Stimulated activated CD4-positive, alpha-beta T cell treated with anti-CD3 and anti-CD28 coated beads, Interleukin-2, amount 100 ng/mL, for 4 hours (primary cell): ENCODE measurements around the gene TMEM273.

ENCODE experiments used
- DNase-seq: peaks from one replicate; pipeline ENCODE4 v3.0.0-alpha.2; 2020; ENCODE audit warnings: low read depth

TMEM273 gene

GRCh38 chr10:49187950-49188761, at the start of gene TMEM273:
TSS of gene TMEM273 (minus strand) at chr10:49188391. CDS start at chr10:49188336, 55 bp downstream.
- no peak for DNase-seq

GRCh38 chr10:49237985-49238384, 49.8 kb upstream of the TMEM273 start:
- DNase-seq = no peak

GRCh38 chr10:49235392-49235791, 47.2 kb upstream of the TMEM273 start:
- no peak for DNase-seq

- no peak for DNase-seq
Observed at GRCh38 chr10:49231086-49231820, 43.1 kb upstream of the TMEM273 start.

- DNase-seq = no peak
Observed at GRCh38 chr10:49230004-49230403, 41.8 kb upstream of the TMEM273 start.

- no peak for DNase-seq
Observed at GRCh38 chr10:49228677-49229076, 40.5 kb upstream of the TMEM273 start.

- DNase-seq = no peak
Observed at GRCh38 chr10:49227406-49227805, 39.2 kb upstream of the TMEM273 start.

GRCh38 chr10:49226594-49226993, 38.4 kb upstream of the TMEM273 start:
- DNase-seq = no peak

GRCh38 chr10:49225218-49225876, 37.2 kb upstream of the TMEM273 start:
- no peak for DNase-seq

GRCh38 chr10:49223205-49223604, 35.0 kb upstream of the TMEM273 start:
- no peak for DNase-seq

- no peak for DNase-seq
Observed at GRCh38 chr10:49222170-49222569, 34.0 kb upstream of the TMEM273 start.

- no peak for DNase-seq
Observed at GRCh38 chr10:49220679-49221078, 32.5 kb upstream of the TMEM273 start.

GRCh38 chr10:49220031-49220430, 31.8 kb upstream of the TMEM273 start:
- DNase-seq = no peak

- no peak for DNase-seq
Observed at GRCh38 chr10:49219248-49219647, 31.1 kb upstream of the TMEM273 start.

GRCh38 chr10:49218480-49218879, 30.3 kb upstream of the TMEM273 start:
- no peak for DNase-seq

GRCh38 chr10:49217645-49218044, 29.5 kb upstream of the TMEM273 start:
- no peak for DNase-seq

GRCh38 chr10:49213211-49213610, 25.0 kb upstream of the TMEM273 start:
- DNase-seq = no peak

- DNase-seq = no peak
Observed at GRCh38 chr10:49212783-49213182, 24.6 kb upstream of the TMEM273 start.

GRCh38 chr10:49212076-49212475, 23.9 kb upstream of the TMEM273 start:
- no peak for DNase-seq

- DNase-seq = no peak
Observed at GRCh38 chr10:49208996-49209395, 20.8 kb upstream of the TMEM273 start.

GRCh38 chr10:49207936-49208487, 19.8 kb upstream of the TMEM273 start:
- DNase-seq = no peak

GRCh38 chr10:49207113-49207512, 18.9 kb upstream of the TMEM273 start:
- DNase-seq = no peak

- DNase-seq = no peak
Observed at GRCh38 chr10:49205206-49205605, 17.0 kb upstream of the TMEM273 start.
